GM13977 (cell line): ENCODE measurements around the gene LPP.

Experiments used
- DNase-seq: peaks from one replicate; pipeline ENCODE4 v3.0.0; 2012; ENCODE audit warnings: low spot score
- in situ Hi-C: fragments of 300-500 bp; cut with MboI; formaldehyde crosslinking; loops from one replicate; pipeline ENCODE4 v1.12.0; 2022; ENCODE audit warnings: low sequenced_read_pairs, low pct_unique_long_range_greater_than_20kb, mixed read lengths, inconsistent platforms; ENCODE audit not compliant: unreplicated experiment
- TF ChIP-seq, protein P1 (sequence below): IDR thresholded peaks from 2 replicates; pipeline ENCODE4 v1.5.1; 2012; ENCODE audit warnings: mild to moderate bottlenecking, control low read depth; ENCODE audit not compliant: insufficient read depth; ENCODE audit errors: extremely low read depth, missing control alignments

Gene LPP

DNA sequence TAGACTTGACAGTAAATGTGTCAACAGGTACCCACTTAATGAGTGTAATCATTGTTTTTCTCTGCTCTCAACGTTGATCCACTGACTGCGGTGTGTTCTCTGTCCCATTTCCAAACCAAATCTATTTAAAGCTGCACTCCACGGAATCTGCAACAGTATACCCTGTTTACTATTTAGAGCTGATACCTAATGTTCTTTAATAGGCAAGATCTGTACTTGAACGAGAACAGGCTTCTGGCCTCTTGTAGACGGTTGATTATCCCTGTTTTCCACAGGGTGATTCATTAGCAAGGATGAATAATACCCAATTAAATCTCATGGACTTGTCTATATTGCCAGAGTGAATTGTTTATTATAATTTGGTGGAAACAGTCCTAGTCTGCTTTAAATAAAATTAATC is 189.9 kb downstream of the LPP start:
- in situ Hi-C loops, result no loop called here
- TF ChIP-seq, protein P1, sequence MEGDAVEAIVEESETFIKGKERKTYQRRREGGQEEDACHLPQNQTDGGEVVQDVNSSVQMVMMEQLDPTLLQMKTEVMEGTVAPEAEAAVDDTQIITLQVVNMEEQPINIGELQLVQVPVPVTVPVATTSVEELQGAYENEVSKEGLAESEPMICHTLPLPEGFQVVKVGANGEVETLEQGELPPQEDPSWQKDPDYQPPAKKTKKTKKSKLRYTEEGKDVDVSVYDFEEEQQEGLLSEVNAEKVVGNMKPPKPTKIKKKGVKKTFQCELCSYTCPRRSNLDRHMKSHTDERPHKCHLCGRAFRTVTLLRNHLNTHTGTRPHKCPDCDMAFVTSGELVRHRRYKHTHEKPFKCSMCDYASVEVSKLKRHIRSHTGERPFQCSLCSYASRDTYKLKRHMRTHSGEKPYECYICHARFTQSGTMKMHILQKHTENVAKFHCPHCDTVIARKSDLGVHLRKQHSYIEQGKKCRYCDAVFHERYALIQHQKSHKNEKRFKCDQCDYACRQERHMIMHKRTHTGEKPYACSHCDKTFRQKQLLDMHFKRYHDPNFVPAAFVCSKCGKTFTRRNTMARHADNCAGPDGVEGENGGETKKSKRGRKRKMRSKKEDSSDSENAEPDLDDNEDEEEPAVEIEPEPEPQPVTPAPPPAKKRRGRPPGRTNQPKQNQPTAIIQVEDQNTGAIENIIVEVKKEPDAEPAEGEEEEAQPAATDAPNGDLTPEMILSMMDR, result no peak
- DNase-seq, result no peak

DNA sequence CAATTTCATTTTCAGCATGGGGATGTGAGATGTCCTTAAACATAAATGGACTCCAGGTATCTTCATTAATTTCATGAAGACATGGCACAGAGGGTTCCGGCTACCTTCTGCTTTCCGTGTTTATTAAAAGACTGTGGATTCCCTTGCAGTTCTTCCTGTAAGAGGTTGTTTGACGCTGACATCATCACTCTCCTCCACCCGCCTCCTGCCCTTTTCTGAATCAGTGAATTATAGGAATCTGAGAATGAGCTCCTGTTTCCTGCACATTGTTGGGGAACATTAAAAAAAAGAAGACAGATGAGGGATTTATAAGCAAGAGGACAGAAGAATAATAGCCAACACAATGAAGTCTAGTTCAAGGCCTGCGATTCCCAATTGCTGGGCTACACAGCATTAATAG is 191.3 kb downstream of the LPP start:
- in situ Hi-C loops, result no loop called here
- no peak for DNase-seq
- TF ChIP-seq, protein P1, result no peak

DNA sequence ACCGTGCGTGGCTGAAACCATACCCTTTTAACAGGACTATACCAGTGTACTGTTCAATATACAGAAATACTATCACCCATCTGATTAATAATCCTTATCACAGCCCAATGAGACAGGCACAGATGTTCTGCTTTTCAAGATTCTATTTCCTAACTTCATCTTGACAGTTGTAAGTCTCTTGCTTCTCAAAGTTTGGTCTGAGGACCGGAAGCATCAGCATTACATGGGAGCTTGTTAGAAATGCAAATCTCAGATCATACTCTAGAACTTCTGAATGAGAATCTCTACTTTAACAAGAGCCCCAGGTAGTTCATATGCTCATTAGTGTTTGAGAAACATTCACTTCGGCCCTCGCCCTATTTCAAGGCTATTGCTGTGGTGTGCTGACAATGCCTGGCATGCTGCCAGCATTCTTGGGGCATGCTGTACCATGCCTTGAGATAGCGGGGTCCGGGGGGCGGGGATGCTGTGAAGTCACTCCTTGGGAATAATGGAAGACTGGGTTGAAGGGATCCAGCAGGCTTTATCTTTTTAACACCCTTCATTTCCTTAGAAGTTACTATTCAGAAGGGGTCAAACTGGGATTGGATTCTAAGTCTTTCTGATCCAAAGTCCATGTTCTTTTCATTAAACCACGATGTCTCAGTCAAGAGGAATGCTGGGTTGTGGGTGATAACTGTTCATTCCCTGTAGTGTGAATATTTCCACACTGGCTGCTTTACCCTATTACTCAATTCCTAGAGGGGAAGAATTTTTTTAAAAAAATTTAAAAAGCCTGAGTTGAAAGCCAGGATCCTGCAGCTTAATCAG is 194.7 kb downstream of the LPP start:
- in situ Hi-C loops, result no loop called here
- TF ChIP-seq, protein P1, result no peak
- no peak for DNase-seq

DNA sequence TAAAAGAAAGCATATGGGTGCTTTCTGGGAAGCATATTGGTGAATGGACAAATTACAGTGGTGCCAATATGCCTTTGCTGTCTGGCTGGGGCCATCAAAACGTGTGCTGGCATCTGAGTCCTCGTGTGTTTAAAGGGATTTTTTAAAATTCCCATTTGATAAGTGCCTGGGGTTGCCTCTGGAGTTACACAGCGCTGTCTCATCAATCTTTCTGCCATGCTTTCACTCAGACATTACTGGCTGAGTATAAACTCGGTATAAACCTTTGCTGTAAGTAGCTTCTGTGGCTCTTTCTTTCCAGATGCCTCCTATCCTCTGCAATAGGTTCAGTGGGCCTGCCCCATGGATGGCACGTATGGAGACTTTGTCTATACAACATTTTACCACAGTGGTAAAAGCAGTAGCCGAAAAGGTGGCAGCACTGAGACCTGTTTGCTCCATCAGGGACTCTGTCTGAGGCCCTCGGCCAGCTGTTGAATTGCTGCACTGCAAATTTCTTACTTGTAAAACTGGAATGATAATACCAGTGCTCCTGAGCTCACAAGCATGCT is 195.5 kb downstream of the LPP start:
- in situ Hi-C loops, result no loop called here
- no peak for DNase-seq
- TF ChIP-seq, protein P1, result no peak

DNA sequence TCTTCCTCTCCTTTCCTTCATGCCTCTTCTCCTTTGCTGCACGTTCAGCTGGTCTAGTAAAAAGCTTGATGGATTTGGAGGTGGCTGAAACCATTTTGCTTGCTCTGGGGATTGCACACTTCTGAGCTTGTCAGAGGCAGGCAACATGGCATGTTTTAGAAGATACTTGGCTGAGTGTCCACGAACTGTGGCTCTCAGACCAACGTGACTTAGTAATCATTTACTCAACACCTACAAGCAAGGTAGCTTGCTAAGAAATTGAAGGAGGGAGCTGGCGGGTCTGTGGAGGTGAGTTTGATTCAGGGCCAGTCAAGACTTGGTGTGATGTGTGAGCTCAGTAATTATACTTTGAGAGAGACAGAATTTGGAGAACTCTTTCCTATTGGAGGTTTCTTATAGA is 196.0 kb downstream of the LPP start:
- TF ChIP-seq, protein P1, result no peak
- no peak for DNase-seq
- in situ Hi-C loops, result no loop called here

DNA sequence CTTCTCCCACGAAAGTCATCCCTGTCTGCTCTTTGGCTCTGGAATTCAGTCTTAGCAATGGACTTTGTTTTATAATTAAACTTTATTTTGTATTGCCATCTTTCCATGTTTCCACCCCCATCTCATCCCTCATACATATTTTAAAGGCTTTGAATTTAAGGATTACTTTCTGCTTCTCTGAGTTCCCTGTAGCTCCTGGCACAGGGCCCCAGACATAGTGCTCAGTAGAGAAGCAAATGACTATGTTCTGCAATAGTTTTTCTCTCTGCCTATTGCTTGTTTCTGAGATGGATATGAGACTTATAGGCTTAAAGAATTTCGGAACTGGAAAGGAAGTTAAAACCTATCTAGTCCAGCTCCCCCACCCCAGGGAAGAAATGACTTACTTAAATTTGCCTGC is 197.0 kb downstream of the LPP start:
- TF ChIP-seq, protein P1, result no peak
- in situ Hi-C loops, result no loop called here
- DNase-seq, result no peak
